IMR-90 (cell line): ENCODE measurements around the gene PUS3. TPM values are rescaled to one million over a fixed set of nuclear protein-coding genes. Genes with fewer than 3 reads are reported as not detected.

Source experiments
- ATAC-seq: fragments of 200-7000 bp; cut with Tn5 transposase; 2 replicates; pipeline ENCODE4 v1.9.1; 2020; ENCODE audit warnings: low read depth, mild to moderate bottlenecking, moderate library complexity
- BruUV-seq: library from RNA; stranded (reverse); fragments of 400-500 nt; replicated peaks from 2 replicates; lab custom pipeline; 2021; lab: Mats Ljungman, UMichigan
- CTCF ChIA-PET: fragments of 300-600 bp; formaldehyde crosslinking; extraction: SDS; loops from one replicate; lab custom pipeline; 2021; ENCODE audit warnings: antibody characterized with exemption; lab: Yijun Ruan, JAX
- POLR2A ChIA-PET: fragments of 300-600 bp; sonication (Branson Sonifier 250); formaldehyde crosslinking; loops from one replicate; lab custom pipeline; 2022; ENCODE audit warnings: antibody characterized with exemption; ENCODE audit not compliant: unreplicated experiment; lab: Charles Lee
- DNase-seq: peaks from one replicate; pipeline ENCODE4 v3.0.0; 2013
- H2AFZ ChIP-seq: replicated peaks from 2 replicates; pipeline ENCODE3; 2013; ENCODE audit warnings: low read length, mild to moderate bottlenecking; ENCODE audit not compliant: poor library complexity
- H2AK5ac ChIP-seq: 2 replicates; pipeline ENCODE4 v1.6.1; 2013; ENCODE audit warnings: low read depth, low read length, inconsistent platforms
- H2AK9ac ChIP-seq: replicated peaks from 2 replicates; pipeline ENCODE3; 2013; ENCODE audit warnings: mild to moderate bottlenecking, low read depth, low read length, moderate library complexity; ENCODE audit not compliant: poor library complexity
- H2BK120ac ChIP-seq: 2 replicates; pipeline ENCODE4 v1.6.1; 2013; ENCODE audit warnings: low read depth, low read length, inconsistent platforms
- H2BK15ac ChIP-seq: 3 replicates; pipeline ENCODE4 v1.6.1; 2013; ENCODE audit warnings: low read depth, low read length, inconsistent platforms
- H2BK20ac ChIP-seq: 2 replicates; pipeline ENCODE4 v1.6.1; 2013; ENCODE audit warnings: low read depth, mild to moderate bottlenecking, inconsistent platforms, low read length, moderate library complexity
- H2BK5ac ChIP-seq: 2 replicates; pipeline ENCODE4 v1.6.1; 2013; ENCODE audit warnings: mild to moderate bottlenecking, low read depth, low read length, inconsistent platforms; ENCODE audit not compliant: poor library complexity, severe bottlenecking
- H3K14ac ChIP-seq: replicated peaks from 2 replicates; pipeline ENCODE4 v1.6.1; 2013; ENCODE audit warnings: low read depth, low read length, inconsistent platforms
- H3K18ac ChIP-seq: 2 replicates; pipeline ENCODE4 v1.6.1; 2013; ENCODE audit warnings: low read depth, low read length, control low read depth
- H3K23ac ChIP-seq: 2 replicates; pipeline ENCODE4 v1.6.1; 2013; ENCODE audit warnings: low read depth, low read length, inconsistent platforms
- H3K27ac ChIP-seq: 2 replicates; pipeline ENCODE4 v1.5.1; 2013; ENCODE audit warnings: mild to moderate bottlenecking, control low read depth, low read length; ENCODE audit not compliant: insufficient read depth
- H3K27me3 ChIP-seq: 2 replicates; pipeline ENCODE4 v1.6.1; 2013; ENCODE audit warnings: low read length; ENCODE audit not compliant: control insufficient read depth, insufficient read depth
- H3K36me3 ChIP-seq: 2 replicates; pipeline ENCODE4 v1.6.1; 2013; ENCODE audit warnings: low read length, mixed read lengths; ENCODE audit not compliant: control insufficient read depth, insufficient read depth
- H3K4ac ChIP-seq: 2 replicates; pipeline ENCODE4 v1.6.1; 2013; ENCODE audit warnings: low read depth, low read length, inconsistent platforms
- H3K4me1 ChIP-seq: 2 replicates; pipeline ENCODE4 v1.6.1; 2013; ENCODE audit warnings: low read length, mixed read lengths; ENCODE audit not compliant: control insufficient read depth, insufficient read depth
- H3K4me2 ChIP-seq: 2 replicates; pipeline ENCODE4 v1.6.1; 2013; ENCODE audit warnings: low read depth, mild to moderate bottlenecking, control low read depth, low read length, moderate library complexity
- H3K4me3 ChIP-seq: 2 replicates; pipeline ENCODE4 v1.5.1; 2013; ENCODE audit warnings: low read depth, mild to moderate bottlenecking, control low read depth, low read length, moderate library complexity; ENCODE audit not compliant: insufficient read depth
- H3K56ac ChIP-seq: 2 replicates; pipeline ENCODE4 v1.6.1; 2013; ENCODE audit warnings: low read length, inconsistent platforms; ENCODE audit not compliant: insufficient read depth; ENCODE audit errors: extremely low read depth
- H3K79me1 ChIP-seq, 2 experiments: 2 replicates each; pipeline ENCODE4 v1.6.1; 2013; ENCODE audit warnings: low read length in 2 of 2, inconsistent platforms in 1 of 2, low read depth in 1 of 2
- H3K9ac ChIP-seq: 2 replicates; pipeline ENCODE4 v1.6.1; 2013; ENCODE audit warnings: low read depth, low read length, control low read depth
- H3K9me1 ChIP-seq: 2 replicates; pipeline ENCODE4 v1.6.1; 2013; ENCODE audit warnings: low read length, inconsistent platforms; ENCODE audit not compliant: insufficient read depth
- H3K9me3 ChIP-seq: 2 replicates; pipeline ENCODE4 v1.6.1; 2013; ENCODE audit warnings: low read length; ENCODE audit not compliant: control insufficient read depth, insufficient read depth
- H4K20me1 ChIP-seq: 2 replicates; pipeline ENCODE4 v1.6.1; 2013; ENCODE audit warnings: low read length, inconsistent platforms; ENCODE audit not compliant: insufficient read depth
- H4K5ac ChIP-seq: 2 replicates; pipeline ENCODE4 v1.6.1; 2013; ENCODE audit warnings: mild to moderate bottlenecking, low read depth, low read length, control low read depth
- H4K8ac ChIP-seq, 2 experiments: 2 replicates each; pipeline ENCODE4 v1.6.1; 2013; ENCODE audit warnings: low read depth in 2 of 2, low read length in 2 of 2, control low read depth in 1 of 2, inconsistent platforms in 1 of 2
- H4K91ac ChIP-seq: 2 replicates; pipeline ENCODE4 v1.6.1; 2013; ENCODE audit warnings: low read depth, low read length, inconsistent platforms; ENCODE audit not compliant: insufficient read depth
- BHLHE40 ChIP-seq: fragments of 150-350 bp; IDR thresholded peaks from 2 replicates; pipeline ENCODE4 v1.6.1; 2016; ENCODE audit warnings: mild to moderate bottlenecking, low read depth, low read length
- CTCF ChIP-seq: conservative IDR thresholded peaks from 2 replicates; pipeline ENCODE4 v1.5.1; 2012; ENCODE audit warnings: mild to moderate bottlenecking, low read depth, low read length, improper control_type of control experiment
- FOS ChIP-seq: fragments of 150-350 bp; IDR thresholded peaks from 2 replicates; pipeline ENCODE4 v1.6.1; 2016; ENCODE audit warnings: low read depth, low read length
- MAZ ChIP-seq: IDR thresholded peaks from 2 replicates; pipeline ENCODE4 v1.6.1; 2012; ENCODE audit warnings: low read depth, mild to moderate bottlenecking, low read length, improper control_type of control experiment, moderate library complexity, borderline replicate concordance
- NFE2L2 ChIP-seq: fragments of 150-350 bp; IDR thresholded peaks from 2 replicates; pipeline ENCODE4 v1.6.1; 2016; ENCODE audit warnings: low read depth, mild to moderate bottlenecking, low read length
- RAD21 ChIP-seq: IDR thresholded peaks from 2 replicates; pipeline ENCODE4 v1.6.1; 2012; ENCODE audit warnings: low read length, improper control_type of control experiment
- RCOR1 ChIP-seq: IDR thresholded peaks from 2 replicates; pipeline ENCODE4 v1.6.1; 2012; ENCODE audit warnings: mild to moderate bottlenecking, low read length, improper control_type of control experiment; ENCODE audit not compliant: insufficient replicate concordance
- RFX5 ChIP-seq: IDR thresholded peaks from 2 replicates; pipeline ENCODE4 v1.8.0; 2012; ENCODE audit warnings: low read depth, mild to moderate bottlenecking, low read length, moderate library complexity
- SMC3 ChIP-seq: fragments of 150-350 bp; IDR thresholded peaks from 2 replicates; pipeline ENCODE4 v1.6.1; 2016; ENCODE audit warnings: low read depth, mild to moderate bottlenecking, antibody characterized with exemption, low read length, moderate library complexity
- WGBS, 2 experiments: methylation state at CpG; one replicate each; pipeline versions ENCODE4 v1.1.5 to v1.1.7; 2013; ENCODE audit warnings: missing lambda C conversion rate in 2 of 2; ENCODE audit not compliant: insufficient read length in 1 of 2; ENCODE audit errors: extremely low coverage in 2 of 2; 5-methylcytosine and 5-hydroxymethylcytosine counted together
- dilution Hi-C: fragments of 300-500 bp; cut with HindIII; formaldehyde crosslinking; loops from one replicate; pipeline ENCODE4 v1.14.3; 2018; ENCODE audit warnings: low sequenced_read_pairs; ENCODE audit not compliant: unreplicated experiment
- in situ Hi-C: fragments of 300-500 bp; cut with MboI; formaldehyde crosslinking; loops from 3 replicates; pipeline ENCODE4 v1.14.3; 2019; ENCODE audit warnings: low sequenced_read_pairs, inconsistent platforms, mixed read lengths
- intact Hi-C: fragments of 100-400 bp; cut with micrococcal nuclease; formaldehyde crosslinking; loops from 2 replicates; pipeline ENCODE4 v1.10.0; 2022
- polyA plus RNA-seq, 3 experiments: library from polyadenylated mRNA; depleted of rRNA; stranded (reverse); fragments of >200 nt; gene quantifications; 2 replicates each; pipeline ENCODE4 v1.2.3, GENCODE V29; 2012; ENCODE audit warnings: low replicate concordance in 1 of 3
- total RNA-seq: library from RNA; depleted of rRNA; stranded (reverse); fragments of >200 nt; gene quantifications from 2 replicates; pipeline ENCODE4 v1.2.3, GENCODE V29; 2012

Gene PUS3
- total and polyA plus RNA-seq, 2 of the 4 experiments (the other 2 are of a cell fraction), result 6.1 to 11.7 TPM

- H2AK9ac ChIP-seq, result no peak within 1 kb of the TSS
- no peak for ATAC-seq
- no peak within 1 kb of the TSS for H4K8ac ChIP-seq
- no peak within 1 kb of the TSS for H4K5ac ChIP-seq
- BruUV-seq, result no TSS peak
- dilution Hi-C loops, result no loop called here
- H3K4me2 ChIP-seq, result no peak within 1 kb of the TSS
- H2BK5ac ChIP-seq, result no peak within 1 kb of the TSS
- in situ Hi-C loops, result no loop called here
- no peak within 1 kb of the TSS for H3K27ac ChIP-seq
- no peak within 1 kb of the TSS for H2BK15ac ChIP-seq
- TF ChIP-seq NFE2L2, result no peak
- TF ChIP-seq RAD21, result no peak
- TF ChIP-seq CTCF, result no peak
- TF ChIP-seq BHLHE40, result no peak
- no peak for TF ChIP-seq MAZ
- no peak for TF ChIP-seq RCOR1
- no peak for TF ChIP-seq SMC3
- no peak for TF ChIP-seq RFX5
- no peak for TF ChIP-seq FOS
- H3K27me3 ChIP-seq, result peaks cover 20% of the 10 kb centered on the region; the same call in 1 of the 2 replicates
- CTCF ChIA-PET, result no interaction called here
- no peak within 1 kb of the TSS for H2AK5ac ChIP-seq
- no peak within 1 kb of the TSS for H2BK120ac ChIP-seq
- H2AFZ ChIP-seq, result no peak within 1 kb of the TSS
- H4K91ac ChIP-seq, result no peak within 1 kb of the TSS
- no peak within 1 kb of the TSS for H3K18ac ChIP-seq
- no peak for DNase-seq
- intact Hi-C loops, result no loop called here
- no peaks in the 10 kb centered on the region for H3K9me3 ChIP-seq
- H3K36me3 ChIP-seq, result no peaks in the 10 kb centered on the region
- 92% methylated on average over 2 of the region's 8 CpGs; no CpG with 5 or more reads in 1 of the 2 experiments for WGBS, 2 experiments
- H3K4me1 ChIP-seq, result no peaks in the 10 kb centered on the region
- no peaks in the 10 kb centered on the region for H3K79me1 ChIP-seq
- H4K20me1 ChIP-seq, result no peaks in the 10 kb centered on the region
- H3K9me1 ChIP-seq, result no peaks in the 10 kb centered on the region
- no peak within 1 kb of the TSS for H3K23ac ChIP-seq
- no peak within 1 kb of the TSS for H3K9ac ChIP-seq
- no peak within 1 kb of the TSS for H3K14ac ChIP-seq
- H3K56ac ChIP-seq, result no peak within 1 kb of the TSS
- POLR2A ChIA-PET, result no interaction called here
- no peak within 1 kb of the TSS for H2BK20ac ChIP-seq
- H3K4ac ChIP-seq, result no peak within 1 kb of the TSS
- H3K4me3 ChIP-seq, result no peak within 1 kb of the TSS
These were observed 43.0 kb upstream of the PUS3 start, which contains the start of gene VSIG10L2 for GRCh38 chr11:125945797-125946520. VSIG10L2 (plus strand) TSS chr11:125946044; CDS start chr11:125946056, 12 bp downstream.
